GM06990 (cell line): ENCODE data around the gene C18orf32.

ENCODE experiments used
- DNase-seq: peaks from one replicate; pipeline ENCODE4 v3.0.0-alpha.2; 2011; ENCODE audit not compliant: insufficient read length; ENCODE audit errors: extremely low read depth
- H3K27me3 ChIP-seq: replicated peaks from 2 replicates; pipeline ENCODE4 v1.6.0; 2011; ENCODE audit warnings: low read length; ENCODE audit not compliant: control insufficient read depth, insufficient read depth
- H3K36me3 ChIP-seq: 2 replicates; pipeline ENCODE4 v1.5.1; 2011; ENCODE audit warnings: low read length; ENCODE audit not compliant: control insufficient read depth, insufficient read depth
- H3K4me3 ChIP-seq: replicated peaks from 2 replicates; pipeline ENCODE4 v1.5.1; 2011; ENCODE audit warnings: low read depth, mild to moderate bottlenecking, control low read depth, low read length
- CTCF ChIP-seq: IDR thresholded peaks from 2 replicates; pipeline ENCODE4 v1.5.1; 2011; ENCODE audit warnings: low read length, control low read depth, mild to moderate bottlenecking, inconsistent platforms; ENCODE audit not compliant: insufficient read depth, poor library complexity, severe bottlenecking

Gene C18orf32

GRCh38 chr18:49446481-49446880 lies 40.6 kb downstream of the C18orf32 start:
- no peak for DNase-seq

GRCh38 chr18:49444581-49444980 lies 42.5 kb downstream of the C18orf32 start:
- no peak overlapping the region for H3K4me3 ChIP-seq
- TF ChIP-seq CTCF: no peak
- no peak for DNase-seq
- no peaks in the 10 kb centered on the region for H3K36me3 ChIP-seq
- no peaks in the 10 kb centered on the region for H3K27me3 ChIP-seq

More at GRCh38 chr18:49446481-49446880, 40.6 kb downstream of the C18orf32 start:
- Histone ChIP-seq H3K27me3 (no peaks in the 10 kb centered on the region), H3K36me3 (no peaks in the 10 kb centered on the region), H3K4me3 (no peak overlapping the region)
- TF ChIP-seq CTCF: no peak

GRCh38 chr18:49443837-49444236 lies 43.2 kb downstream of the C18orf32 start:
- DNase-seq: no peak
- Histone ChIP-seq H3K4me3 (no peak overlapping the region), H3K27me3 (no peaks in the 10 kb centered on the region), H3K36me3 (no peaks in the 10 kb centered on the region)
- no peak for TF ChIP-seq CTCF

- no peak overlapping the region for H3K4me3 ChIP-seq
- no peak for DNase-seq
- no peaks in the 10 kb centered on the region for H3K27me3 ChIP-seq
- no peak for TF ChIP-seq CTCF
- H3K36me3 ChIP-seq: no peaks in the 10 kb centered on the region
Measured at GRCh38 chr18:49441338-49441938, 45.6 kb downstream of the C18orf32 start.

- no peak for TF ChIP-seq CTCF
- H3K36me3 ChIP-seq: no peaks in the 10 kb centered on the region
Measured at GRCh38 chr18:49435170-49435569, 51.9 kb downstream of the C18orf32 start.

GRCh38 chr18:49432602-49433001 lies 54.4 kb downstream of the C18orf32 start:
- H3K27me3 ChIP-seq: no peaks in the 10 kb centered on the region

More at GRCh38 chr18:49435170-49435569, 51.9 kb downstream of the C18orf32 start:
- DNase-seq: no peak
- Histone ChIP-seq H3K4me3 (no peak overlapping the region), H3K27me3 (no peaks in the 10 kb centered on the region)

More at GRCh38 chr18:49432602-49433001, 54.4 kb downstream of the C18orf32 start:
- Histone ChIP-seq H3K4me3 (no peak overlapping the region), H3K36me3 (no peaks in the 10 kb centered on the region)
- TF ChIP-seq CTCF: no peak
- DNase-seq: no peak
